ENCODE data around the gene ARHGEF33.

The ARHGEF33 gene

DNA sequence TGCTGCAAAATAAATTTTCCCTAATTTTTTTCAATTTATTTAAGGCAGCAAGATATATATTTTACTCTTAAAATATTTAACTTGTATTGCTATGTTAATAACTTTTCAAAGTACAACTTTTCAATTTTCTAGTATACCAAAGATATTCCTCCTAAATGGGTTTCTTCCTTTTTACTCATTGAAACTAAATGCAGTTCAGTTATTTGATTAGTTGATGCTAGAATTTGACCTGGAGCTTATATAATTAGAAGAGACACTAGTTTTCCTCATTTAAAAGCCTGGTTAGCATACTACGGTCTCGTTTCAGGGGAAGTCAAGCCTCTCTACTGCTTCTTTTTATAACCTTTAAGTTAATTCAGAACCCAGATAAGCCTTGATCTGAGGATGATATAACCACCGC, at the start of gene ARHGEF33:
TSS of gene ARHGEF33 (plus strand) at position 301 of the 400 bp plus-strand sequence. CDS start 29,573 bp downstream, outside the sequence.
- DNase-seq = no peak

DNA sequence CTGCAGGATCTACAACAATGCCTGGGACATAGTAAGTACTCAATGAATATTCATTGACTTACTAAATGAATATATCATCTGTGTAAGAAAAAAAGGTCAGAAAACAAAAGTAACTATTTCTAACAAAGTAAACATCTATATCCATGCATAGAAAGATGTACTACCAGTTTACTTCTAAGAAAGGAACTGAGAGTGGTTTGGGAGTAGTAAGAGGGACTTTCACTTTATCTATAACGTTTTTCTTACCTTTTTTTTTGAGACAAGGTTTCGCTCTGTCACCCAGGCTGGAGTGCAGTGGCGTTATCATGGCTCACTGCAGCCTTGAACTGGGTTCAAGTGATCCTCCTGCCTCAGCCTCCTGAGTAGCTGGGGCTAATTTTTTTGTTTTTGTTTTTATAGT, 39.6 kb upstream of the ARHGEF33 start:
- no peak for DNase-seq

DNA sequence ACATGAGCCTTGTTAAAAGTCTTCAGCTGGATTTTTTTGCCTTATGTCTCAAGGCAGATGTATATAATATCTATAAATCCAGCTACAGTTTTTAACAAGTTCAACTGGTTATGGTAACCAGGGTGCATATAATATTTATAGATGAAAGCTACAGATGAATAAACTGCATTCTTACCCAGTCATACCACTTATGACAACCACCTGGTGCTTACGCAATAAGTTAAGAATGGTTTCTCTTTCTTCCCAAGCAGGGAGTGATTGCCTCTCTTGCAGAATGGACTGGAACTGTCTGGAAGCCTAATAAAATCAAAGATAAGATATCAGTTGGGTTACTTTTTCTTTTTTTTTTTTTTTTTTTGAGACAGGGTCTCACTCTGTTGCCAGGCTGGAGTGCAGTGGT, 33.5 kb upstream of the ARHGEF33 start:
- no peak for DNase-seq

GRCh38 chr2:38862476-38862875, 27.2 kb upstream of the ARHGEF33 start:
- DNase-seq = no peak

DNA sequence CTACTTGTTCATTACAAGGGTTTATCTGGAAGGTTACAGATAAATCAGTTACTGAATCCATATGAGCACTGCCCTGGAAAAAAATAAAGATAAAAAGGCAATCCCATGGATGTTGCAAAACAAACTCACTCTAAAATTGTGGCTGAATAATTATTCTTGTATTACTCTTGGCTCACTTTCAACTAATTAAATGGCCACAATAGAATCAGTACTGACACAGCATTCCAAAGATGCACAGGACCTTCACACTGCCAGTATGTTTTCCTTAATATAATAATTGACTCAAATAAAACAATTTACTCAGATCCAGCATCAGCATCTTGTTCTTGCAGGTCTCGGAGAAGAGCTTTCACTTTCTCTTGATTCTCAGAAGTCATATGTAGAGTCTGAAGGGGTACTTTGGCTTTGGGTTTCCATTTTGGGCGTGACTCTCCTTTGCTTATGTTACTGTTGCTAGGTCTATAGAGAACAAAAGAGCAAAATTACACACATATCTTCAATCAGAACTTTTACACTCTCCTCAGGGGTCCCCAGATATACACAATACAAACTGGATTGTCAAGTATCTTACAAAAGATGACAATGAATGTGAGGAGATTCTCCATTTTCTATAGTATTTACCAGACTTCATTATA, 26.5 kb upstream of the ARHGEF33 start:
- no peak for DNase-seq

- DNase-seq = no peak
Observed at GRCh38 chr2:38866773-38867443, 22.8 kb upstream of the ARHGEF33 start.

DNA sequence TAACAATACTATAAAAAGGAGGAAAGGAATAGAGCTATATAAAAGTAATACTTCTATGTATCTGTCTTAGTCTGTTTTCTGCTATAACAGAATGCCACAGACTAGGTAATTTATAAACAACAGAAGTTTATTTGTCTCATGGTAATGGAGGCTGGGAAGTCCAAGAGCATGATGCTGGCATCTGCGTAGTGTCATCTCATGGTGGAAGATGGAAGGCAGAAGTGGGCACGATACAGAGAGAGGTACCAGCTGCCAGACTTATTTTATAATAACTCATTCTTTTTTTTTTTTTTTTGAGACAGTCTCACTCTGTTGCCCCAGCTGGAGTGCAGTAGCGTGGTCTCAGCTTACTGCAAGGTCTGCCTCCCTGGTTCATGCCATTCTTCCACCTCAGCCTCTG, 18.2 kb upstream of the ARHGEF33 start:
- no peak for DNase-seq

DNA sequence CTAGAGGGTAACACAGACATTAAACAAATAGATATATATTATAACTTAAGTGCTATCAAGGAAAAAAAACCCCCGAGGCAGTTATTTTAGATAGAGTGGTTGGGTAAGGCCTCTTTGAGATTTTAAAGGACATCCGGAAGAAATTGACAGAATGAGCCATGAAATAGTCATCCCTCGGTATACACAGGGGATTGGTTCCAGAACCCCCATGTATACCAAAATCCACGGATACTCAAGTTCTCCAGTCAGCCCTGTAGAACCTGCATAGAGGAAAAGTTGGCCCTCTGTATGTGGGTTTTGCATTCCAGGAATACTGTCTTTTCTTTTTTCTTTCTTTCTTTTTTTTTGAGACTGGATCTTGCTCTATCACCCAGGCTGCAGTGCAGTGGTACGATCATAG, 15.9 kb upstream of the ARHGEF33 start:
- no peak for DNase-seq

GRCh38 chr2:38875227-38875575, 14.5 kb upstream of the ARHGEF33 start:
- DNase-seq = no peak

DNA sequence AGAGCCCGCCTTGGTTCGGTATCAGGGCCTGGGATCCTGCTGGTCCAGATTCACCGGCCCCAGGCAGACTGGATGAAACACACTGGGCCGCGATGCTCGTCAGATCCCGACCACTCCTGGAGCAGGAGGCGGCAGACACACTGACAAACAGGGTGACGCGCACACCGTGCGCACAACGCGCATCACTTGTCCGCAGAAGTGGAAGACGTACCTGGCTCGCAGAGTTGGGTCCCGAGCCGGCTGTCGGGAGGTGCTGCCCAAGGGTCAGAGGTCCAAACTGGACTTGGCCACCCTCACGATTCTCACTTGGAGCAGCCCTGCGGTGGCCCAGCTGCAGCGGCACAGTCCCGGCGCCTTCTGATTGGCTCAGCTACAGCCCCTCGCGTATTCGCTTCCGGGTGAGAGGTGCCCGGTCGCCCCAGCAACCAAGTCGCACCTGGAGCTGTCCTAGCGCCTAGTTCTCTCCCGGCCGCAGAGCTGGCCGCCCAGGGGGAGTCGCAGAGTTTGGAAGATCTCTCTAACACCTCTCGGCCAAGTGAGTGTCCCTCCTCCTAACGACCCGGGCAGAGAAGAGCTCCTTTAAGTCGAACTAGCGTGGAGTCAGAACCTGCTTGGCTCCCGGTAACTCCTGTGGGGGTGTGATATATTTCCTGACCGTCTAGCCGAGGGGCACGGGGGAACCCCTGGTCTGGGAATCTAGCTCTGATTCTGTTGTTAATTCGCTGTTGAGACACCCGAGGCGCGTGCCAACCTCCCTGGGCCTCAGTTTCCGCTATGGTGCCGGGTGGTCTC, 13.9 kb upstream of the ARHGEF33 start, which contains the start of the genes DHX57 and MORN2:
TSS of gene DHX57 (minus strand) at position 359 of the 792 bp plus-strand sequence. CDS start 7,529 bp downstream, outside the sequence.
TSS of gene MORN2 (plus strand) at position 401 of the 792 bp plus-strand sequence.
- DNase-seq = peak; percentile 55 to 73

DNA sequence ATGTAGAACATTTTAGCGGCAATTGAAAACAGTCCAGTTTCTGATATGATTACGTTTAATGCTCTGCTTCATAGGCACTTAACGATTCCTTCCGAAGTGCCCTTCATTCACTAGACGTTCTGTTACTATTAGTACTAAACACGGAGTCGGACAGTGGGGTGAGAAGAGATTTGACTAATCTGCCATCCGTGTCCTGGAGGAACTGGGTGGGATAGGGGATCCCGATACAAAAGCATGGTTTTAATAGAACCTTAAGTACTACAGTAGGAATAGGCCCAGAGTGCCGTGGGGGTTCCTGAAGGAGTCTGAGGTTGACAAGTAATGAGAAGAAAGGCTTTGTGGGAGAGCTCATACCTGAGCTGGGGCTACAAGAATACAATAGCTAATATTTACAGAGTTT, 13.3 kb upstream of the ARHGEF33 start:
- DNase-seq = no peak

- no peak for DNase-seq
Observed at GRCh38 chr2:38886063-38886462, 3.6 kb upstream of the ARHGEF33 start.

DNA sequence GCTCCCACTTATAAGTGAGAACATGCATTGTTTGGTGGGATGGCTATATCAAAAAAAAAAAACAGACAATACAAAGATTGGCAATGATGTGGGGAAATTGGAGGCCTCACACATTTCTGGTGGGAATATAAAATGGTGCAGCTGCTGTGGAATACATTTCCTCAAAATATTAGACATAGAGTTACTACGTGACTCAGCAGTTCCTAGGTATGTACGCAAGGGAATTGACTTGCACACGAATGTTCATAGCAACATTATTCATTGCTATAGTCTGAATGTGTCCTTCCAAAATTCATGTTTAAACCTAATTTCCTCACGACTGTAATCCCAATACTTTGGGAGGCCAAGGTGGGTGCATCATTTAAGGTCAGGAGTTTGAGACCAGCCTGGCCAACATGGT, 2.3 kb upstream of the ARHGEF33 start:
- DNase-seq = no peak

DNA sequence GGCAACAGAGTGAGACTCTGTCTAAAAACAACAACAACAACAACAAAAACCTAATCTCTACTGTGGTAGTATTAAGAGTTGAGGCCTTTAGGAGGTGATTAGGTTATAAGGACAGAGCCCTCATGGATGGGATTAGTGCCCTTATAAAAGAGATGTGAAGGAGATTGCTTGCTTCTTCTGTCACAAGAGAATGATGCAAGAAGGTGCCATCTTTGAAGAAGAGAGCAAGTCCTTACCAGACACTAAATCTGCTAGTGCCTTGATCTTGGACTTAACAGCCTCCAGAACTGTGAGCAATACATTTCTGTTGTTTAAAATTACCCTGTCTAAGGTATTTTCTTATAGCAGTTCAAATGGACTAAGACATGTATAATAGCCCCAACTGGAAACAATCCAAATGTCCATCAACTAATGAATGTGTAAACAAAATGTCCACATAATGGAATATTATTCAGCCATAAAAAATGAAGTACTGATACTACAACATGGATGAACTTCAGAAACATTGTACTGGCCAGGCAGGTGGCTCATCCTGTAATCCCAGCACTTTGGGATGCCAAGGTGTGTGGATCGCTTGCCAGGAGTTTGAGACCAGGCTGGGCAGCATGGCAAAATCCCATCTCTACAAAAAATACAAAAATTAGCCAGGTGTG, 1.6 kb upstream of the ARHGEF33 start:
- DNase-seq = no peak

DNA sequence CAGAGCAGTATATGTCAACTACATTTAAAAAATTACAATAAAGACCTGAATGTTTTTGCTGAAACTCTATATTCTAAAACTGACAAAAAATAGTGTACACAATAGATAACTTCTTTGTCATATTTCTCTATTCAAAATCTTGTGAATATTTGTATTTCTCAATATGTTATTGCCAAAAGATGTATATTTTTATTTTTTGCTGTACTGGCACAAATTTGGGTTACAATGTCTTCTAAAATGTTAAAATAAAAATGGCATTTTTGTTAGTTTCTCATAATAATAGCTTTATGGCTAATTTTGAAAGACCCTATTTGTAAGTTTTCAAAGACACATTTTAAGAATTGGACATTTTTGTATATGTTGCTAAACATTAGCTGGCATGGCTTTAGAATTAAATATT, 630 bp upstream of the ARHGEF33 start:
- DNase-seq = no peak

DNA sequence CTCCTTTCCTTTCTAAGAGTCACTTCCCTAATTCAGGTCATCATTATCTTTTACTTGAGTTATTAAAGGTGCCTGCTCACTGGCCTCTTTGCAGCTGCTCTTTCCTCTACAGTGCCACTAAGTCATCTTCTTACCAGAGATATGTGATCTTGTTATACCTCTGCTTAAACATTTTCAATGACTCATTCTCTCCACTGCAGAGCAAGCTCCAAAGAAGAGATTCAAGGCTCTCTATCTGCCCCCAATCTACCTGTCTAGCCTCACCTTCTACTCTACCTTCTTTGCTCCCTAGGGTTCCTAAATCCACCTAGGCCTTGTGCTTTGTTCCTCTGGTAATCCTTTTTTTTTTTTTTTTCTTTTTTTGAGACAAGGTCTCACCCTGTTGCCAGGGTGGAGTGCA, 3.1 kb downstream of the ARHGEF33 start:
- no peak for DNase-seq

- no peak for DNase-seq
Observed at GRCh38 chr2:38898256-38898655, 8.6 kb downstream of the ARHGEF33 start.

- DNase-seq = no peak
Observed at GRCh38 chr2:38900726-38901125, 11.1 kb downstream of the ARHGEF33 start.

- no peak for DNase-seq
Observed at GRCh38 chr2:38905251-38905650, 15.6 kb downstream of the ARHGEF33 start.

DNA sequence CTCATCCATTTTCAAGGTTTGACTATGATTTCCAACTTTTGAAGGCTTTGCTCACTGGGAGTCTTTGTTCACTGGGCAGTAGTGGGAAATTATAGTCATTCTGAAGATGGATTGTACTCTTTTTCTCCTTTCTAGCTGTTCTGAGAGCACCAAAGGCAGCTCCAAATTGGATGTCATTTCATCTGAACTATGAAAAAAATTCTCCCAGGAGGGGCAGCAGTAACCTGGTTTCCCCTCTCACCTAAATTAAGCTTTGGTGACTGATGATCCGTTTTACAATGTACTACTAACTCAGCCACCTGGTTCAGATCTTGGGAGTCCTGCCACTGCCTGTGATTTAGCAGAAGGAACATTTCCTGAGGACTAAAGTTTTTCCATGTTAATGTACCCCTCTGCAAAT, 17.6 kb downstream of the ARHGEF33 start:
- no peak for DNase-seq

GRCh38 chr2:38907743-38908562, 18.3 kb downstream of the ARHGEF33 start:
- DNase-seq = no peak

- no peak for DNase-seq
Observed at GRCh38 chr2:38909872-38910271, 20.2 kb downstream of the ARHGEF33 start.
